IPS DF 6.9 (cell line): ENCODE data around the gene LGALS8.

Experiments used
- DNase-seq: peaks from one replicate; pipeline ENCODE4 v3.0.0-alpha.2; 2013; ENCODE audit warnings: low read depth, low spot score
- H3K27ac ChIP-seq: one replicate; pipeline ENCODE4 v1.5.1; 2013; ENCODE audit warnings: low read length, control low read depth
- H3K27me3 ChIP-seq: 2 replicates; pipeline ENCODE4 v1.6.1; 2013; ENCODE audit warnings: mild to moderate bottlenecking, low read length; ENCODE audit not compliant: control insufficient read depth, insufficient read depth
- H3K36me3 ChIP-seq: 2 replicates; pipeline ENCODE4 v1.6.1; 2013; ENCODE audit warnings: low read length; ENCODE audit not compliant: control insufficient read depth, insufficient read depth
- H3K4me1 ChIP-seq: 2 replicates; pipeline ENCODE4 v1.6.1; 2013; ENCODE audit warnings: low read length; ENCODE audit not compliant: control insufficient read depth, insufficient read depth
- H3K4me3 ChIP-seq: 2 replicates; pipeline ENCODE4 v1.5.1; 2013; ENCODE audit warnings: mild to moderate bottlenecking, low read length
- H3K9me3 ChIP-seq: 2 replicates; pipeline ENCODE4 v1.6.1; 2013; ENCODE audit warnings: low read length, inconsistent platforms; ENCODE audit not compliant: control insufficient read depth, insufficient read depth
- WGBS: extraction: QIAGEN DNeasy Blood & Tissue Kit; methylation state at CpG from one replicate; pipeline ENCODE4 v1.1.7; 2013; ENCODE audit warnings: mixed read lengths, missing lambda C conversion rate; ENCODE audit not compliant: insufficient read length, insufficient coverage; 5-methylcytosine and 5-hydroxymethylcytosine counted together

The LGALS8 gene

DNA sequence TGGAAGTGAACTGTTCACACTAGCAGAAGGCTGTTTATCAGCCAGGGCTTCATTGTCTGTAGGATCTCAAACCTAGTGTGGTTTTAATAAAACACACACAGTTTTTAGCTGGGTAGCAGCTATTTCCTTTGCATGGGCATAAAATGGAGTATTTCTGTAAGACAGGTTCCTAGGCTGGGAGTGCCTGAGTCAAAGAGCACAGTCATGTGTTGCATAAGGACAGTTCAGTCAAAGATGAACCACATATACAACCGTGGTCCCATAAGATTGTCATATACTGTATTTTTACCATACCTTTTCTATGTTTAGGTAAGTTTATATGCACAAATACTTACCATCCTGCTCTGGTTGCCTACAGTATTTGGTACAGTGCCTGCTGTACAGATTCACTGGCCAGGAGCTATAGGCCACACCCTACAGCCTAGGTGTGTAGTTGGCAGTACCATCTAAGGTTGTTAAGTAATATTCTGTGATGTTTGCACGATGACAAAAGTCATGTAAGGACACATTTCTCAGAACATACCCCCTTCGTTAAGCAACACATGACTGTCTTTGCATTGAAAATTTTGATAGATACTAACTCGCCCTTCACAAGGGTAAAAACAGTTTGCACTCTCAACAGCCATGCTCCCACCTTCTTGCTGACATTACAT, 17.2 kb downstream of the LGALS8 start:
- no peak overlapping the region for H3K27ac ChIP-seq
- H3K9me3 ChIP-seq, result no peaks in the 10 kb centered on the region
- H3K4me1 ChIP-seq, result no peaks in the 10 kb centered on the region
- H3K27me3 ChIP-seq, result no peaks in the 10 kb centered on the region
- WGBS, result no CpG with 5 or more reads among the region's 4 CpGs
- DNase-seq, result no peak
- H3K4me3 ChIP-seq, result no peak overlapping the region
- H3K36me3 ChIP-seq, result no peaks in the 10 kb centered on the region; the same call in 1 of the 2 replicates

DNA sequence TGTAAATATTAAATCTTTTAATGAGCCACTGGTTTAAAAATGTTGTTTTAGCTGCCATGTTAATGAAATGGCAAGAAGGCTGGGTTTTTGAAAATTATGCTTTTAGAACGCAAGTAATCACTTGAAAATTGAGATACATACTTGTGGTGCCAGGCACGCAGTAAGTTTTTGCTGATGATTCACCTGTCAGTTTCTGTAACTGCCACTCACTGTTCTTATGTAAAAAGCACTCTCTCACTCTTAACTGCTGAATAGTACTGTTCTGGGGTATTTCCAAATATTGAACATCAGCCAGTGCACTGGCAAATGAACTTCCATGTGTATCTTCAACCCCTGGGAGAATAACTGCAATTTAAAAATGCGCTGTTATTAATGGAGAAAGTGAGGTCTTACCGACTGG, 17.9 kb downstream of the LGALS8 start:
- Histone ChIP-seq H3K9me3 (no peaks in the 10 kb centered on the region), H3K4me1 (no peaks in the 10 kb centered on the region), H3K36me3 (peaks cover under 1% of the 10 kb centered on the region; the same call in 1 of the 2 replicates), H3K4me3 (no peak overlapping the region), H3K27me3 (no peaks in the 10 kb centered on the region), H3K27ac (no peak overlapping the region)
- no CpG with 5 or more reads among the region's 4 CpGs for WGBS
- DNase-seq, result no peak

DNA sequence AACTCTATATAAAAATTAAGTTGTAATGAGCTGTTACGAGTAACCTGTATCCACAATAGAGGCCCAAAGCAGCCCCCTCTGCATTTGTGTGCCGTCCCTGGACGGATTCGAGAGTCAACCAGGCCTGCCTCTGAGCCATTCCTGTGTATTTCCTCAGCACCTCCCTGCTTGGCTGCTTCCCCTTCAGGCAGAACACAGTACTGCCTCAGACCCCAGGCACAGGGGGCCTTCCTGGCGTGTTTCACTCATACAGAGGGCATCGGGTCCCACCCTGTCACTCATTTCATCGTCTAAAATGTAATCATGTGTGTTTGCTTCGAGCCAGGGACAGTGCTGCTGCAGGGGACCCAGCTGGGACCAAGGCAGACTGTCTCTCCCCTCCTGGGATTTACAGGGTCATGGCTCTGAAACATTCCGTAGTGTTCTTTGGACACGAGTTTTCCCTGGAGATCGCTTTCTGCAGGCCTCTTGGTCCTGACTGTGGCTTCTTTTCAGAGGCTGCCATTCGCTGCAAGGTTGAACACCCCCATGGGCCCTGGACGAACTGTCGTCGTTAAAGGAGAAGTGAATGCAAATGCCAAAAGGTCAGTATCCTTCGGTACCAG, 19.4 kb downstream of the LGALS8 start:
- Histone ChIP-seq H3K36me3 (peaks cover 6% of the 10 kb centered on the region; the same call in 1 of the 2 replicates), H3K9me3 (no peaks in the 10 kb centered on the region), H3K4me3 (no peak overlapping the region), H3K27me3 (no peaks in the 10 kb centered on the region), H3K27ac (no peak overlapping the region), H3K4me1 (no peaks in the 10 kb centered on the region)
- no peak for DNase-seq
- WGBS, result no CpG with 5 or more reads among the region's 16 CpGs

DNA sequence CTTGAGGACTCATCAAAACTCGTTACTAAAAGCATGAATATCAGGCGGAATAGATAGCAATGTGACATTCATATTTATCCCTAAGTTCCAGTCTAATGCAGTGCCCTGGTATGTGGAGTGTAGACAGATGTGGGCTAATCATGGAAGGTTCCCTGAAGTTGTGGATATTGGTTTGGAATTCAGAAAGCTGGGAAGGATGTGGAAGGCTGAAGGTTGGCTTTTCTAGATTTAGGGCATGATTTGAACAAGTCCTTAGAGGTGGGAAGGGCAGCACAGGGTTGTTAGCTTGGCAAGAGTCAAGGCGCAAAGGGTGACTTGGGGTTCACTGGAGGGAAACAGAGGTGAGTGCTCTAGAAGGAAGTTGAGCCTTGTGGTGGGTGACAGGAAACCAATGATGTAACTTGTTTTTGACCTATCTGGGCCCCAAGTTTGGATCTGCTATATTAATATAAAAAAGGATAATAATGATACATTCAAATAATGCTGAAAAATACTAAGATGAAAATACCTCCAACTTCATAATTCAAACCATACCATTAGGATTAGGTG, 21.9 kb downstream of the LGALS8 start:
- DNase-seq, result no peak
- H3K4me1 ChIP-seq, result no peaks in the 10 kb centered on the region
- peaks cover 10% of the 10 kb centered on the region; the same call in 1 of the 2 replicates for H3K36me3 ChIP-seq
- no CpG with 5 or more reads among the region's 3 CpGs for WGBS
- no peaks in the 10 kb centered on the region for H3K9me3 ChIP-seq
- H3K4me3 ChIP-seq, result no peak overlapping the region
- H3K27ac ChIP-seq, result no peak overlapping the region
- H3K27me3 ChIP-seq, result no peaks in the 10 kb centered on the region

DNA sequence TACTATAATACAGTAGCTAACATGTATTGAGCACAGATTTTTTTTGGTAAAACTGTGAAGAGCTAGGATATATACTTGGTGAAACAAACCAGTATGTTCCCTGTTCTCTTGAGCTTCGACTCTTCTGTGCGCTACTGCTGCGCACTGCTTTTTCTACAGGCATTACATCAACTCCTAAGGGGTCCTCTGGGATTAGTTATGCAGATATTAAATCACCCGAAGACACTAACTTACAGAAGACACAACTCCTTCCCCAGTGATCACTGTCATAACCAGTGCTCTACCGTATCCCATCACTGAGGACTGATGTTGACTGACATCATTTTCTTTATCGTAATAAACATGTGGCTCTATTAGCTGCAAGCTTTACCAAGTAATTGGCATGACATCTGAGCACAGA, 24.7 kb downstream of the LGALS8 start:
- WGBS, result no CpG with 5 or more reads among the region's 6 CpGs
- H3K4me1 ChIP-seq, result no peaks in the 10 kb centered on the region
- H3K36me3 ChIP-seq, result peaks cover 21% of the 10 kb centered on the region; the same call in 1 of the 2 replicates
- no peak overlapping the region for H3K27ac ChIP-seq
- no peak for DNase-seq
- H3K4me3 ChIP-seq, result no peak overlapping the region
- H3K27me3 ChIP-seq, result no peaks in the 10 kb centered on the region
- no peaks in the 10 kb centered on the region for H3K9me3 ChIP-seq

DNA sequence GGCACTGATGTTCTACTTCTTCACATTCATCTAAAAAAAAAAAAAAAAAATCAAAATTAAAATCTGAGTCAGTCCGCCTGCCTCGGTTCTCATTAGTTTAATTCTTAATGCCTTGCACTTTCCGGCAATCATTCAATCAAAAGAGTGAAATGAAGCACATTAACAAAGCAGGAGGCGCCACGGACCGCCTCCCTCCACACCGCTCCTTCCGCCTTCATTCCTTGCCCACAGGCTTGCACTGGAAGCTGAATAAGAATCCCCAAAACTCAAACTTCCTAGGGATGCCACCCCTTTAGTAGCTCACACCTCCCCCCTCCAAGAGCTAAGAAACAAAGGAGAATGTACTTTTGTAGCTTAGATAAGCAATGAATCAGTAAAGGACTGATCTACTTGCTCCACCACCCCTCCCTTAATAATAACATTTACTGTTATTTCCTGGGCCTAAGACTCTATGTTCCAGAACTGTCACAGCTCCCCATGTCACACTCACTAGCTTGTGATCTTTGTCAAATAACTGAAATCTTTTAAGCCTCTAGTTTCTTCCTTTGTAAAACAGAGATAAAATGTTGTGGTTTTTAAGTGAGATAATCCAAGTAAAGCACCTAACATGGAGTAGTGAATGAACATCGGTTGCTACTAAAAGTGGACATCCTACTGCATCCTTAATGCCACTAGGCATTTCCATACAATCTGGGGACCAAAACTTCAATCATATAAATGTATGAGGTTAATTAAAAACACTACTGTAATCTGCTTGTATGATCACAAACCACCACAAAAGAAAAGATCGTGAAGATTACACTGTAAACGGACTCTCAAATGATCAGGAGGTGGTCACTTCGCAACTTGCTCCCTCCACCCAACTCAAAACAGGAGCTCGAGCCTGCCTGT, 27.4 kb downstream of the LGALS8 start:
- H3K4me1 ChIP-seq, result no peaks in the 10 kb centered on the region
- H3K27me3 ChIP-seq, result no peaks in the 10 kb centered on the region
- no CpG with 5 or more reads among the region's 13 CpGs for WGBS
- H3K9me3 ChIP-seq, result no peaks in the 10 kb centered on the region
- H3K27ac ChIP-seq, result no peak overlapping the region
- peaks cover 34% of the 10 kb centered on the region for H3K36me3 ChIP-seq
- no peak for DNase-seq
- H3K4me3 ChIP-seq, result no peak overlapping the region

DNA sequence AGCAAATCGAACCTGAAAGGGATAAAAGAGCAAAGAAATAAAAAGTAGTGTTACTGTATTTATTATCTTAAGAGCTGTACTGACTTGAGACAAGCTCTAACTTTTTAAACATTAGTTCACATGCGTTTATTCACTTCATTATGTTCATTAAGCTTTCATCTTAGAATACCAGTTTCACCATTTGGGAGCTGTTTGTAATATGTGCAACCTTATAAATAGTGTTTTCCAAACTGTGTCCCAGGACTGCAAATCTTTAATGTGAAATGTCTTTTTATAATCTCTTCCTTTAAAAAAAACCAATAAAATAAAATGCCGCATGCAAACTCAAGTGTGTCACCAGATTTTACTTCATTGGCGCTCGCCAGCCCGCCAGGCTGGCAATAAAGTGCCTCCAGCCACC, 28.3 kb downstream of the LGALS8 start:
- Histone ChIP-seq H3K27ac (no peak overlapping the region), H3K4me1 (no peaks in the 10 kb centered on the region), H3K9me3 (no peaks in the 10 kb centered on the region), H3K4me3 (no peak overlapping the region), H3K36me3 (peaks cover 35% of the 10 kb centered on the region), H3K27me3 (no peaks in the 10 kb centered on the region)
- no peak for DNase-seq
- no CpG with 5 or more reads among the region's 6 CpGs for WGBS

DNA sequence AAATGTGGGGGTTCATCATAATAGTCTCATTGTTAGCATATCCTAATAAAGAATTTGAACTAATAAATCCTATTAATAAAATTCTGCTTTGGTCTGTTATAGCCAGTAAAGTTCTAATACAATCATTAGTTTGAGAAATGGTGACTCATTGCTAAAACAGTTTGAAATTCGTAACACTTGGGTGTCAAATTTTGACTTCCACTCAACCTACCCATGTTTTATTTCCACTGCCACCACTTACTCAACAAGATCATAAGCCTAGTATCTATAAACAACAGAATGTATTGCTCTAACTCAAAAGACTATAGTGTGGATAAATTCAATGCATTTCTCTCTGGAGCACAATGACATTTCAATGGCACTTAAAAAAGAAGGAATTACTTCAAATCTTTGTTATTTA, 29.1 kb downstream of the LGALS8 start:
- Histone ChIP-seq H3K9me3 (no peaks in the 10 kb centered on the region), H3K36me3 (peaks cover 37% of the 10 kb centered on the region), H3K4me1 (no peaks in the 10 kb centered on the region), H3K4me3 (no peak overlapping the region), H3K27me3 (no peaks in the 10 kb centered on the region), H3K27ac (no peak overlapping the region)
- no peak for DNase-seq
- no CpG with 5 or more reads among the region's 1 CpG for WGBS

DNA sequence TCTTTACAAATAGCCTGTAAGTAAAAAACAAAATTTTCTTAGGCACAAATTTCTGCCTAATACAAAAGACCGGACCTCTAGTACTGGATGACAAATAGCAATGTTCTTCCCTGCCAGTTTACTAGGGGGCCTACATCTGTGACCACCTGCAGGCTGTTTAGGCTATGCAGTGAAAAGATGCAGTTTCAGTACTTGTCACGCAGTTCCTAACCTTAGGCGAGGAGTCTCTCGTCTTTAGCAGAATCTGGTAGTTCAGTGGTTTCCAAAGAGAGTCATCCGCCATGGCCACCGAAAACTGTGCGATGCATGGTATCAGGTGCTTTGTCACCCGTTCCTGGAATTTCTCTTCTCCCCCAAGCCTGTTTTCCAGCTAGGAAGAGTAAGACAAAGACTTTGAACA, 29.6 kb downstream of the LGALS8 start:
- Histone ChIP-seq H3K9me3 (no peaks in the 10 kb centered on the region), H3K4me3 (no peak overlapping the region), H3K36me3 (peaks cover 41% of the 10 kb centered on the region), H3K4me1 (no peaks in the 10 kb centered on the region), H3K27me3 (no peaks in the 10 kb centered on the region), H3K27ac (no peak overlapping the region)
- DNase-seq, result no peak
- WGBS, result no CpG with 5 or more reads among the region's 8 CpGs

DNA sequence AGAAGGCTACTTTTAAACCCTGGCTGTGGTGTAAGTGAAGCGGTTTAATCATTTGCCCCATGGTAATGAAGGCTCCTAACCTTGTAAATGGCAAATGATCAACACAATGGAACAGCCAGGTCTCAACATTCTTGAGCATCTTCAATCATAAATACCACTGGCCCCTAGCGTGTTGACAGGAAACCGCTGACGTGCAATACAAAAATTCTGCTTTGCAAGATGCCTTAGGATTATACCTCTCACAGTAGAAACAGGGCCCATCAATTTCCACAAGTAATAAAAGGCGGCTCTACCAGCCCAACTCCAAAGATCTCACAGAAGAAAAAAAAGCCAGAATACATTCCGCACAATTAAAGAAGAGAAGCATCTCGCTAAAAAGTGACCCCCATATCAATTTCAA, 32.8 kb downstream of the LGALS8 start:
- no CpG with 5 or more reads among the region's 7 CpGs for WGBS
- Histone ChIP-seq H3K4me3 (no peak overlapping the region), H3K9me3 (no peaks in the 10 kb centered on the region), H3K36me3 (peaks cover 38% of the 10 kb centered on the region), H3K27ac (no peak overlapping the region), H3K4me1 (no peaks in the 10 kb centered on the region), H3K27me3 (no peaks in the 10 kb centered on the region)
- DNase-seq, result no peak
